ENCODE data around the gene SNCAIP. TPM values are rescaled to one million over a fixed set of nuclear protein-coding genes. Genes with fewer than 3 reads are reported as not detected.

SNCAIP gene
- total and polyA plus RNA-seq, 9 of the 15 experiments (the other 6 are each of a cell fraction or from before 2014, with no cell fraction given) = 0.04 TPM; not detected in 8

GRCh38 chr5:122454541-122454940, 142.5 kb downstream of the SNCAIP start:
- no peak for DNase-seq (ENCODE audit: extremely low read depth in 1 of 4, low spot score in 3 of 4)
- Histone ChIP-seq H2AFZ (ENCODE audit: low read depth, low read length) (no peak overlapping the region), H3K4me2 (ENCODE audit: insufficient read depth, low read length) (no peak overlapping the region), H3K27me3 (ENCODE audit: control insufficient read depth in 2 of 2, insufficient read depth in 2 of 2, low read length in 2 of 2) (peaks cover 0 to 5% of the 10 kb centered on the region in 2 experiments; a peak in 1 of 5 replicates), H3K36me3 (ENCODE audit: control insufficient read depth, insufficient read depth, low read length) (no peaks in the 10 kb centered on the region), H3K4me3 (no peak overlapping the region), H4K20me1 (replicated peaks; ENCODE audit: control insufficient read depth, insufficient read depth, low read length) (no peaks in the 10 kb centered on the region), H3K9me1 (ENCODE audit: control insufficient read depth, insufficient read depth, low read length) (no peaks in the 10 kb centered on the region), H3K9ac (ENCODE audit: insufficient read depth in 1 of 2, low read depth in 2 of 2, low read length in 2 of 2) (no peak overlapping the region), H3K27ac (ENCODE audit: extremely low read depth, low read depth, low read length) (no peak overlapping the region), H3K79me2 (ENCODE audit: control insufficient read depth, insufficient read depth, low read length) (no peaks in the 10 kb centered on the region), H3K4me1 (replicated peaks in 1 of 2; ENCODE audit: control insufficient read depth in 2 of 2, insufficient read depth in 2 of 2, low read length in 2 of 2) (no peaks in the 10 kb centered on the region), H3K9me3 (replicated peaks; ENCODE audit: control insufficient read depth, insufficient read depth, low read depth, low read length) (no peaks in the 10 kb centered on the region)
- ATAC-seq = no peak
- FAIRE-seq = no peak
- CTCF ChIA-PET (ENCODE audit: low intra/inter-chr PET ratio) = no interaction called here
- no TSS peak for BruUV-seq (replicated peaks)
- POLR2A ChIA-PET = no interaction called here
- no peak for TF ChIP-seq ZNF668 (CRISPR knock-in tag; IDR thresholded peaks at IDR 0.05)
- TF ChIP-seq POLR3A (IDR thresholded peaks at IDR 0.05; ENCODE audit: borderline replicate concordance, extremely low read depth, insufficient read depth, insufficient read length) = no peak
- TF ChIP-seq MBD2 (IDR thresholded peaks at IDR 0.05; ENCODE audit: borderline replicate concordance, low read depth) = no peak
- TF ChIP-seq ERF (CRISPR knock-in tag; IDR thresholded peaks at IDR 0.05) = no peak
- TF ChIP-seq HDAC1 (IDR thresholded peaks at IDR 0.05) = no peak
- TF ChIP-seq HNRNPL (IDR thresholded peaks at IDR 0.05; ENCODE audit: low read depth, low read length) = no peak
- TF ChIP-seq DDX20 (tag; IDR thresholded peaks at IDR 0.05; ENCODE audit: low read depth) = no peak
- no peak for TF ChIP-seq PCBP1 (IDR thresholded peaks at IDR 0.05; ENCODE audit: low read depth, low read length, poor library complexity, severe bottlenecking)
- TF ChIP-seq, protein P1, sequence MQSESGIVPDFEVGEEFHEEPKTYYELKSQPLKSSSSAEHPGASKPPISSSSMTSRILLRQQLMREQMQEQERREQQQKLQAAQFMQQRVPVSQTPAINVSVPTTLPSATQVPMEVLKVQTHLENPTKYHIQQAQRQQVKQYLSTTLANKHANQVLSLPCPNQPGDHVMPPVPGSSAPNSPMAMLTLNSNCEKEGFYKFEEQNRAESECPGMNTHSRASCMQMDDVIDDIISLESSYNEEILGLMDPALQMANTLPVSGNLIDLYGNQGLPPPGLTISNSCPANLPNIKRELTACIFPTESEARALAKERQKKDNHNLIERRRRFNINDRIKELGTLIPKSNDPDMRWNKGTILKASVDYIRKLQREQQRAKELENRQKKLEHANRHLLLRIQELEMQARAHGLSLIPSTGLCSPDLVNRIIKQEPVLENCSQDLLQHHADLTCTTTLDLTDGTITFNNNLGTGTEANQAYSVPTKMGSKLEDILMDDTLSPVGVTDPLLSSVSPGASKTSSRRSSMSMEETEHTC (IDR thresholded peaks at IDR 0.05) = no peak
- no peak for TF ChIP-seq TBP (optimal IDR thresholded peaks at IDR 0.05; ENCODE audit: low read depth, low read length)
- no peak for TF ChIP-seq GABPB1 (CRISPR knock-in tag; IDR thresholded peaks at IDR 0.05)
- no peak for TF ChIP-seq CEBPB (tag; IDR thresholded peaks at IDR 0.05)
- no peak for TF ChIP-seq NR4A1 (CRISPR knock-in tag; IDR thresholded peaks at IDR 0.05)
- TF ChIP-seq NR4A1 (tag; IDR thresholded peaks at IDR 0.05) = no peak
- no peak for TF ChIP-seq MAZ (CRISPR knock-in tag; conservative IDR thresholded peaks at IDR 0.05 in 1 of 2, IDR thresholded peaks at IDR 0.05 in 1 of 2)
- no peak for TF ChIP-seq ZNF76 (CRISPR knock-in tag; IDR thresholded peaks at IDR 0.05; ENCODE audit: borderline replicate concordance)
- in situ Hi-C loops (cut with MboI) (no loop called here), intact Hi-C loops (cut with micrococcal nuclease) (no loop called here)
